ENCODE results near the gene NFIX.
"Not testable (repeated sequence)": the region's sequence is repeated elsewhere in the genome, so short reads cannot be mapped to it uniquely, and the experiment has no call there.

NFIX gene

DNA sequence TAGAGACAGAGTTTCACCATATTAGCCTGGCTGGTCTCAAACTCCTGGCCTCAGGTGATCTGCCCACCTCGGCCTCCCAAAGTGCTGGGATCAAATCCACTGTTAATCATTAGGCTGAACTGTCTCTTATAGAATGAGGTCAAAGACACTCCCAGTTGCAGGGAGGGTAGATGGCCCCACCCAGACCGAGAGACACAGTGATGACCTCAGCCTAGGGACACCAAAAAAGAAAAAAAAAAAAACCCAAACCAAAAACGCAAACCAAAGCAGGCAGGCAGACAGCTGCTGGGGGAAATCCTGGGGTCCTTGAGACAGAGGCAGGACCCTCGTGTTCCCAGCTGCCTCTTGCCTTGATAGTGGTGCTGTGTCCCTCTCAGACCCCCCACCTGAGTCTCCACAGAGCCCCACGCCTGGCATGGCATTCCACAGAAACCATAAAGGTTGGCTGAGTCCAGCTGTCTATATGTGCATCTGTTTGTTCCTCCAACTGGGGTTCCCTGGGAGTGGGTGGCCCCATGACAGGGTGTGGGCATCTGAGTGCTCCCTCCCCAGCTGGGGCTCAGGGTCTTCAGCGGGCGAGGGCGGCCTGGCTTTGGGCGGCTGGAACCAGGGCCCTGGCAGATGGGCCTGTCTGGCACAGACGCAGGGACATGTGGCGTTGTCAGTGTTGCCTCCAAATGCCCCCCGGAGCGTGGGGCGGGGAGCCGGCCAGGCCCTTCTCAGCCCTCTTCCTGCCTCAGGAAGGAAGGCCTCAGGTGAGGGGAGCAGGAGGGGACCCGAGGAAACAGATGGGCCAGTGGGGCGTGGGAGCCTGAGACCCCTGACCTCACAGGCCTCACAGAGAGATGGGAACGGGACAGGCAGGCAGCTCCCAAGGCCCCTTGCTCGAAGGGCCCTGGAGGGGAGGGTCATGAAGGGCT, 20.7 kb upstream of the NFIX start:
- no peaks in the 10 kb centered on the region for H3K4me1 ChIP-seq (ENCODE audit: insufficient read depth, low read length)
- H3K9ac ChIP-seq (ENCODE audit: low read depth, low read length), result no peak overlapping the region
- H3K9me3 ChIP-seq (ENCODE audit: control insufficient read depth, insufficient read depth, low read length), result no peaks in the 10 kb centered on the region
- no peaks in the 10 kb centered on the region for H3K36me3 ChIP-seq (ENCODE audit: insufficient read depth, low read length)

DNA sequence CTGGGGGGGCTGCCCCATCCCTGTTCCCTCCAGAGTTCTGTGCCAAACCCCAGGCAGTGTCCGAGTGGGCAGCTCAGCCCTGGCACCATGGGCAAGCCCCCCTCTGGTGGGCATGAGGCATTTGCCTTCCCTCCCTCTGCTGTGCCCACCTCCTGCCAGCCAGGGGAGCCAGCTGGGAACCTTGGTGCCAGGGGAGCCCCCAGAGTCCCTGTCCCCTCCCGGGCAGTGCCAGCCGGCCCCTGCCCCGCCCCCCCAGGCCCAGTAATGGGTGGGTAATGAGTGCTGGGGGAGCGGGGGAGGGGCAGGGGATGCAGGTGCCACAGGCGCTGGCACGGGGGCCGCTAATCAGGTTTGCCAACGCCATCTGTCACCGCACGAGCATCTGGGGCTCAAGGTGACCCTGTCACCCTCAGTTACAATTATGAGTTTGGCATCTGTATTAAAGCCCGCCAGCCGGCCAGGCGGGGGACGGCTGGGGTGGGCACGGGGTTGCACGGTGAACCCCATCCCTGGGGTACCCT, 20.0 kb upstream of the NFIX start:
- Histone ChIP-seq H3K9me3 (ENCODE audit: control insufficient read depth, insufficient read depth, low read length) (no peaks in the 10 kb centered on the region), H3K36me3 (ENCODE audit: insufficient read depth, low read length) (no peaks in the 10 kb centered on the region), H3K9ac (ENCODE audit: low read depth, low read length) (no peak overlapping the region), H3K4me1 (ENCODE audit: insufficient read depth, low read length) (no peaks in the 10 kb centered on the region)

DNA sequence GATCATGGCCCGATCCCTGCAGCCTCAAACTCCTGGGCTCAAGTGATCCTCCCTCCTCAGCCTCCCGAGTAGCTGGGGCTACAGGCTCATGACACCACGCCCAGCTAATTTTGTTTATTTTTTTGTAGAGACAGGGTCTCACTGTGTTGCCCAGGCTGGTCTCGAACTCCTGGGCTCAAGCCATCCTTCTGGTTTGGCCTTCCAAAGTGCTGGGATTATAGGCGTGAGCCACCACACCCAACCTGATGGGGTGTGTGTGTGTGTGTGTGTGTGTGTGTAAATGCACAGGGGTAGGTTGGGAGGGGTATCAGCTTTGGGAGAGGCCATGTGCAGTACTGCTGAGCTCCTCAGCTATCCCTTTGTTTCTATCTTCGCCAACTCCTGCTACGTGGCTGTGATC, 19.2 kb upstream of the NFIX start:
- H3K9ac ChIP-seq (ENCODE audit: low read depth, low read length); H3K9me3 ChIP-seq (ENCODE audit: control insufficient read depth, insufficient read depth, low read length); H3K36me3 ChIP-seq (ENCODE audit: insufficient read depth, low read length); H3K4me1 ChIP-seq (ENCODE audit: insufficient read depth, low read length): not testable (repeated sequence)

DNA sequence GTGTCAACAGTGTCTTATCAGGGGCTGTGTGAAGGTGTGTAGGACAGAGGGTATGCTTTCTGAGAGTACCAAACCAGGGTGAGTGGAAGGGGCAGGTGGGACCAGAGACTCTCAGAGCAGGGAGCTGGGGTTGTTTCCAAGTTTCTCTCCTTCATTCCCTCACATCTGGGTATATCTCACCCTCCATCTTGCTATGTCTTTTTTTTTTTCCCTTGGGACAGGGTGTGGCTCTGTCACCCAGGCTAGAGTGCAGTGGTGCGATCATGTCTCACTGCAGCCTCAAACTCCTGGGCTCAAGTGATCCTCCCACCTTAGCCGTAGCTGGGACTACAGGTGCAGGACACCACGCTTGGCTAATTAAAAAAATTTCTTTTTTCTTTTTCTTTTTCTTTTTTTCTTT, 15.3 kb upstream of the NFIX start:
- Histone ChIP-seq H3K36me3 (ENCODE audit: insufficient read depth, low read length) (no peaks in the 10 kb centered on the region), H3K9me3 (ENCODE audit: control insufficient read depth, insufficient read depth, low read length) (no peaks in the 10 kb centered on the region), H3K9ac (ENCODE audit: low read depth, low read length) (no peak overlapping the region), H3K4me1 (ENCODE audit: insufficient read depth, low read length) (no peaks in the 10 kb centered on the region)

DNA sequence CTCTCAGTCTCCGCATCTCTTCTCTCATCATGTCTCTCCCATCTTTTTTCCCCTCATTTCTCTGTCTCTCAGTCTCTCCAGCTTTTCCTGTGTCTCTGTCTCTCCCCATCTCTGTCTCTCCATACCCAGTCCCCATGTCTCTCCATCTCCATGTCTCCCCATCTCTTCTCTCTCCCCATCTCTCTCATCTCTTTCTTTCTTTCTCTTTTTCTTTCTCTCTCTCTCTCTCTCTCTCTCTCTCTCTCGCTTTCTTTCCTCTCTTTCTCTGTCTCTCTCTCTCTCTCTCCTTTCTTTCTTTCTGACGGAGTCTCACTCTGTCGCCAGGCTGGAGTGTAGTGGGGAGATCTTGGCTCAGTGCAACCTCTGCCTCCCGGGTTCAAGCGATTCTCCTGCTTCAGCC, 12.6 kb upstream of the NFIX start:
- Histone ChIP-seq H3K36me3 (ENCODE audit: insufficient read depth, low read length) (no peaks in the 10 kb centered on the region), H3K9ac (ENCODE audit: low read depth, low read length) (no peak overlapping the region), H3K9me3 (ENCODE audit: control insufficient read depth, insufficient read depth, low read length) (no peaks in the 10 kb centered on the region), H3K4me1 (ENCODE audit: insufficient read depth, low read length) (peaks cover 4% of the 10 kb centered on the region; the same call in 1 of the 2 replicates)

DNA sequence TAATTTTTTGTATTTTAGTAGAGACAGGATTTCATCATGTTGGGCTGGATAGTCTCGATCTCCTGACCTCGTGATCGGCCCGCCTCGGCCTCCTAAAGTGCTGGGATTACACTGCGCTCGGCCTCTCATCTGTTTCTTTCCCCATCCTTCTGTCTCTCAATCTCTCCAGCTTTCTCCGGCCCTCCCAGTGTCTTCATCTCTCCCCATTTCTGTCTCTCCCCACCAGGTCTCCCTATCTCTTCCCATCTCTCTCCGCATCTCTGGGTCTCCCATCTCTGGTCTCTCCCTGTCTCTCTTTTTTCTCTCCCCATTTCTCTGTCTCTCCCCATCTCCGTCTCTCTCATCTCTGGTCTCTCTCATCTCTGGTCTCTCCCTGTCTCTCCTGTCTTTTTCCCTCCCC, 12.2 kb upstream of the NFIX start:
- Histone ChIP-seq H3K36me3 (ENCODE audit: insufficient read depth, low read length) (no peaks in the 10 kb centered on the region), H3K4me1 (ENCODE audit: insufficient read depth, low read length) (peaks cover 4% of the 10 kb centered on the region; the same call in 1 of the 2 replicates), H3K9ac (ENCODE audit: low read depth, low read length) (peak overlapping the region; percentile 55; the same call in 1 of the 2 replicates)

DNA sequence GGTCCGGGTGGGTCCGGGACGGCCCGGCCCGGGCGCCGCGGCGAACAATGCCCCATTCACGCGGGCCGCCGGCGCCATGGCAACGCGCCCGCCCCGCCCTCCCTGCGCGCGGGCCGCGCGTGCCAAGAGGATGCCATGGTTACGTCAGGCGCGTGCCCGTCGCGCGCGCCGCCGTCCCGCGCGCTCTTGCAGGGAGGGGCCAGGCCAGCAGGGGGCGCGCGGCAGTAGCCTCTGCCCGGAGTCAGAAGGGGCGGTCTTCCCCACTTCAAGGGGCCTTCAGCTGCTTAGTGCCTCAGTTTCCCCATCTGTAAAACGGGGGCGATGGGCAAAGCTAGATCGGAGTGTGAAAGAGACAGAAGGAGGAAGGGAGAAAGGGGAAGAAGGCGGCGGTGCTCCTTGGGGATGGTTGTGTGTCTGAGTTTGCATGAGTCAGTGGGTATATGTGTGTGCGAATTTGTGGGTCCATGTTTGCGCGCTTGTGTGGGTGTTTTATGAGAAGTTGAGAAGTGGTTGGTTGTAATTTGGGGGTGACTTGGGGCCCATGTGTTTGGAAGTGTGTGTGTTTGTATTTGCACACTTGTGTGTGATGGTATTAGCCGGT, 11.6 kb upstream of the NFIX start:
- Histone ChIP-seq H3K9ac (ENCODE audit: low read depth, low read length) (peak overlapping the region; percentile 55; the same call in 1 of the 2 replicates), H3K4me1 (ENCODE audit: insufficient read depth, low read length) (peaks cover 4% of the 10 kb centered on the region; the same call in 1 of the 2 replicates), H3K36me3 (ENCODE audit: insufficient read depth, low read length) (no peaks in the 10 kb centered on the region), H3K9me3 (ENCODE audit: control insufficient read depth, insufficient read depth, low read length) (no peaks in the 10 kb centered on the region)

More for the DNA sequence above, 12.2 kb upstream of the NFIX start:
- no peaks in the 10 kb centered on the region for H3K9me3 ChIP-seq (ENCODE audit: control insufficient read depth, insufficient read depth, low read length)

DNA sequence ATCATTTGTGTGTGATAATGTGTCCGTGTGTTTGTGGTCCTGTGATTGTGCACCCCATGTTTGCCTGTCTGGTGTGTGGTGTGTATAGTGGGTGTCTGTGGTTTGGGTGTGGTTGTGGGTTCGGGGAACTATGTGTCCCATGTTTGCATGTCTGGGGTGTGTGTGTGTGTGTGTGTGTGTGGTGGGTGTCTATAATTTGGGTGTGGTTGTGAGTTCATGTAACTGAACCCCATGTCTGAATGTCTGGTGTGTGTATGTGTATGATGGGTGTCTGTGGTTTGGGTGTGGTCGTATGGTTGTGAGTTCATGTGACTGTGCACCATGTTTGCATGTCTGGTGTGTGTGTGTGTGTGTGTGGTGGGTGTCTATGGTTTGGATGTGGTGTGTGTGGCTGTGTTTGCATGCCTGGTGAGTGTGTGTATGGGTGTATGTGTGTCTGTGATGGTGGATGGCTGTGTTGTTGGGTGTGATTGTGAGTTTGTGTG, 11.1 kb upstream of the NFIX start:
- no peaks in the 10 kb centered on the region for H3K36me3 ChIP-seq (ENCODE audit: insufficient read depth, low read length)
- H3K9me3 ChIP-seq (ENCODE audit: control insufficient read depth, insufficient read depth, low read length), result no peaks in the 10 kb centered on the region
- no peak overlapping the region for H3K9ac ChIP-seq (ENCODE audit: low read depth, low read length)
- peaks cover 4% of the 10 kb centered on the region; the same call in 1 of the 2 replicates for H3K4me1 ChIP-seq (ENCODE audit: insufficient read depth, low read length)

DNA sequence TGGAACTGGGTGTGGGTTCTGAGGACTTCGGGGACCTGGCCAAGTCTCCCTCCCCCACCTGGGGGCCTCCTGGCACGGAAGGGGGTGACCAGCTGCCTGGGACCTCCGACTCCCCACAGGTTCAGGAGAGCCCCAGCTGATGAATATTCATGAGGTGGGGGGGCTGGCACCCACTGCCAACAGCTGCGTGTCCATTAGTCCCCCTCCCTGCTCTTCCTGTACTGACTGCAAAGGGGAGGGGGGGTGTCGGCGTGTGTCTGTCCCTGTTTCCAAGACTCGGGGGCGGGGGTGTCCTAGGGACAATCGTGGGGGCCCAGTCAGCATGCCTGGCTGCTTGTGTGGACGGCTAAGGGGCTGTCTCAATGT, 10.6 kb upstream of the NFIX start:
- Histone ChIP-seq H3K4me1 (ENCODE audit: insufficient read depth, low read length) (peaks cover 4% of the 10 kb centered on the region; the same call in 1 of the 2 replicates), H3K9me3 (ENCODE audit: control insufficient read depth, insufficient read depth, low read length) (no peaks in the 10 kb centered on the region), H3K36me3 (ENCODE audit: insufficient read depth, low read length) (no peaks in the 10 kb centered on the region), H3K9ac (ENCODE audit: low read depth, low read length) (no peak overlapping the region)

DNA sequence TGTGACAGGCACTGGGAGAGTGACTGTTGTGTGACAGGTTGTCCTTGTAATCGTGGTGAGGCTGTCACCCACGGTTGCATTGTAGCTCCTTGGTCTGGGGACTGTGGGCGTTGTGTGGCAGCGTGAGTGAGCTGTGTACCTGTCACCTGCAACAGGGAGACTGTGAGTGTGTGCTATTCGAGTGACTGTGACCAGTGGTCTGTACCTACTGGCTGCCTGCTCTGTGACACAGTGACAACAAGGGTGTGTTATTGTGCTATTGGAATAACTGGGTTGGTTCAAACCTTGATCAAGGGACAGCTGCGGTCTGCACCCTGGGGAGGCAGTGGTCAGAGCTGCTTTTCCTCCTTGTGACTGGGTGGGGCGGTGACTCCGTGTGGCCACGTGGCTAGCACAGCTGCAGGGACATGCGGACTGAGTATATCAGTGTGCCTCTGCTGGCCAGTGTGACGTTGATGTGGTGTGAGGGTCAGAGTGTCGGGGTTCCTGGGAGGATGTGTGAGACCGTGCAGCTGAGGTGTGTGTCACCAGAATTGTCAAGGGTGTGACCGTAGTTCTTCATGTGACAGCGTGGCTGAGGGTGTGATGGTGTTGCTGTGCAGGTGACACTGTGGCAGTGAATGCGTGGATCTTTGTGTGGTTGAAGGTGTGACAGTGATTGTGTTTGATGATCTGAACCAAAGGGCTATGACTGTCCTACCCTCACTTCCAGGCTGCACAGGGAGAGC, 10.1 kb upstream of the NFIX start:
- H3K9me3 ChIP-seq (ENCODE audit: control insufficient read depth, insufficient read depth, low read length), result no peaks in the 10 kb centered on the region
- peaks cover 4% of the 10 kb centered on the region; the same call in 1 of the 2 replicates for H3K4me1 ChIP-seq (ENCODE audit: insufficient read depth, low read length)
- no peaks in the 10 kb centered on the region for H3K36me3 ChIP-seq (ENCODE audit: insufficient read depth, low read length)
- no peak overlapping the region for H3K9ac ChIP-seq (ENCODE audit: low read depth, low read length)

DNA sequence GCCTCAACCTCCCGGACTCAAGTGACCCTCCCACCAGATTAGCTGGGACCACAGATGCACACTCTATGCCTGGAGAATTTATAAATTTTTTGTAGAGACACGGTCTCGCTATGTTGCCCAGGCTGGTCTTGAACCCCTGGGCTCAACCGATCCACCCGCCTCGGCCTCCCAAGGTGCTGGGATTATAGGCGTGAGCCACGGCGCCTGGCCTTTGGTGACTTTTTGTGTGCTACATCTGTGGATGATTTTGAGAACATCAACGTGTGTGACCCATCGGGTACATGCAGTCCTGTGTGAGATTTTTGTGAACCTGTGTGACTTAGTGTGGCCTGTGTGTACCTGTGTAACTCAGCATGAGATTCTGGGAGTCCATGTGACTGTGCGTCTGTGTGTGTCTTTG, 8.5 kb upstream of the NFIX start:
- peaks cover 4% of the 10 kb centered on the region; the same call in 1 of the 2 replicates for H3K4me1 ChIP-seq (ENCODE audit: insufficient read depth, low read length)
- no peaks in the 10 kb centered on the region for H3K9me3 ChIP-seq (ENCODE audit: control insufficient read depth, insufficient read depth, low read length)
- no peaks in the 10 kb centered on the region for H3K36me3 ChIP-seq (ENCODE audit: insufficient read depth, low read length)
- no peak overlapping the region for H3K9ac ChIP-seq (ENCODE audit: low read depth, low read length)

DNA sequence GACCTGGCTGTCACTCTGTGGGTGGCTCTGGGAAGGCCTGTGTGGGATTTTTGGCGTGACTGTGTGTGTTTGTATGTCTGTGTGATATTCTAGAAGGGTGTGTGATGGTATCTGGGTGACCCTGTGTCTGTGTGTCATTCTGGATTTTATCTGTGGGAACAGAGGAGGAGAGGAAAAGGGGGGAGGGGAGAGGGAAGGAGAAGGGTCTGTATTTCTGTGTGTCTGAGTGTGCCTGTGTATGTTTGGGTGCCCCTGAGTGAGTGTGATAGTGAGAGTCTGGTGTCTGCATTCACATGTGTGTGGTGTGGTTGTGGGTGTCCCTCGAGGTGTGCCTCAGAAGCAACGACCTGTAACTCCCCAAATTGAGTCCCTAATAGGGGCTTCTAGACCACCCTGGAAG, 8.1 kb upstream of the NFIX start:
- Histone ChIP-seq H3K9ac (ENCODE audit: low read depth, low read length) (no peak overlapping the region), H3K9me3 (ENCODE audit: control insufficient read depth, insufficient read depth, low read length) (no peaks in the 10 kb centered on the region), H3K4me1 (ENCODE audit: insufficient read depth, low read length) (peaks cover 4% of the 10 kb centered on the region; the same call in 1 of the 2 replicates), H3K36me3 (ENCODE audit: insufficient read depth, low read length) (no peaks in the 10 kb centered on the region)

DNA sequence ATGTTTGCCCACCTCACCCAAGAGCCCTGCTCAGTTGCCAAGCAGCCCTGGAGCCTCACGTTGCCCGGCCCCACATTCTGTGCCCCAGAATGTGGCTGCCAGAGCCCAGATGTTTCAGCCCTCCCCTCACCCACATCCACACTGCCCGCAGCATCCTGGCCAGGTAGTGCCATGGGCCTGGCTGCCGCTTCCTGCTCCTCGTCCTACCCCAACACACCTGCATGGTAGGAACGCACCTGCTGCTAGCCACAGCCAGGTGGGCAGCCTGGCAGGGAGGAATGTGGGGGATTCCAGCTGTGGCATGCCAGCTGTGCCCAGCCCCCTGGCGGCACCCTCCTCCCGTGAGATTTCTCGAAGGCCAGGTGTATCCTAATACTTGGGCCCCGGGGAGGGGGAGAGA, 7.5 kb upstream of the NFIX start:
- no peak overlapping the region for H3K9ac ChIP-seq (ENCODE audit: low read depth, low read length)
- H3K9me3 ChIP-seq (ENCODE audit: control insufficient read depth, insufficient read depth, low read length), result no peaks in the 10 kb centered on the region
- H3K4me1 ChIP-seq (ENCODE audit: insufficient read depth, low read length), result peaks cover 4% of the 10 kb centered on the region; the same call in 1 of the 2 replicates
- H3K36me3 ChIP-seq (ENCODE audit: insufficient read depth, low read length), result no peaks in the 10 kb centered on the region

DNA sequence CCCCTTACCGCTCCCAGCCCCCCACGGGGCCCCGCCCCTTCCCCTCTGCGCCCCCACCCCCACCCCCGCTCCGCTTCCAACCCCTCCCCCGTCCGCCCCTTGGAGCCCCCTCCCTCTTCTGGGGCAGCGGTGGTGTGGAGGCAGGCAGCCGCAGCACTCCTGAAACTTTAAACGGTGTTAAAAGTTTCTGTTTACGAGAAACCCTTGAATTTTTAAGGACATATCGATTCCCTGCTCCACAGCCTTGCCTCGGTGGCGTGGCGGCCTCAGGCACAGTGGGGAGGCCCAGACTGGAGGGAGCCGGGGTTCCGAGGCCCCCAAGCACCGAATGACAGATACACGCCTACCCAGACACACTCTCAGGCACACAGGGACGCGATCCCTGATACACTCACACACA, 4.8 kb upstream of the NFIX start:
- Histone ChIP-seq H3K9ac (ENCODE audit: low read depth, low read length) (no peak overlapping the region), H3K36me3 (ENCODE audit: insufficient read depth, low read length) (no peaks in the 10 kb centered on the region), H3K4me1 (ENCODE audit: insufficient read depth, low read length) (peaks cover 2% of the 10 kb centered on the region; the same call in 1 of the 2 replicates)

More for the DNA sequence above, 4.8 kb upstream of the NFIX start:
- no peaks in the 10 kb centered on the region for H3K9me3 ChIP-seq (ENCODE audit: control insufficient read depth, insufficient read depth, low read length)
